Transverse colon (tissue), 4 donors: ENCODE results near the gene ZBTB46. TPM values are rescaled to one million over a fixed set of nuclear protein-coding genes. Genes with fewer than 3 reads are reported as not detected.

Source experiments
- DNase-seq: peaks from one replicate; pipeline ENCODE4 v3.0.0-alpha.2; 2019
- H3K27ac ChIP-seq, 4 donors: fragments of 200-600 bp; sonication (generic); 2 replicates each; pipeline ENCODE4 v1.5.1; 2016 to 2018; ENCODE audit warnings: inconsistent platforms in 4 of 4
- H3K27me3 ChIP-seq: fragments of 200-600 bp; sonication (generic); 2 replicates; pipeline ENCODE4 v1.5.1; 2017; ENCODE audit warnings: inconsistent platforms
- H3K36me3 ChIP-seq, 4 donors: fragments of 200-600 bp; sonication (generic); 2 replicates each; pipeline ENCODE4 v1.5.1; 2017 to 2019; ENCODE audit warnings: inconsistent platforms in 4 of 4
- H3K4me1 ChIP-seq, 4 donors: fragments of 200-600 bp; sonication (generic); 2 replicates each; pipeline ENCODE4 v1.5.1; 2017 to 2020; ENCODE audit warnings: inconsistent platforms in 4 of 4
- H3K4me3 ChIP-seq, 4 donors: fragments of 200-600 bp; sonication (generic); 1 replicate in 1 of 4; 2 replicates in 3 of 4; pipeline versions ENCODE4 v1.5.1 to v1.6.1; 2017 to 2019; ENCODE audit warnings: inconsistent platforms in 4 of 4
- H3K9me3 ChIP-seq, 2 donors: fragments of 200-600 bp; sonication (generic); 2 replicates each; pipeline ENCODE4 v1.5.1; 2017 to 2019; ENCODE audit warnings: inconsistent platforms in 2 of 2
- CTCF ChIP-seq, 5 experiments: fragments of 200-600 bp in 3 of 5; fragments of 450-650 bp in 2 of 5; sonication (generic) in 3 of 5; IDR thresholded peaks; 1 replicate in 2 of 5; 2 replicates in 3 of 5; pipeline ENCODE4 v1.5.1; 2016 to 2017; ENCODE audit warnings: antibody characterized with exemption in 5 of 5, inconsistent platforms in 3 of 5, mild to moderate bottlenecking in 2 of 5, moderate library complexity in 1 of 5
- EP300 ChIP-seq: sonication (generic); formaldehyde crosslinking; IDR thresholded peaks from one replicate; pipeline ENCODE4 v1.6.1; 2017; ENCODE audit warnings: antibody characterized with exemption, low read depth
- POLR2A ChIP-seq: fragments of 450-650 bp; IDR thresholded peaks from one replicate; pipeline ENCODE4 v1.6.1; 2016; ENCODE audit warnings: antibody characterized with exemption, mild to moderate bottlenecking, moderate library complexity
- POLR2AphosphoS5 ChIP-seq, 3 donors: sonication (generic); formaldehyde crosslinking; IDR thresholded peaks; one replicate each; pipeline ENCODE4 v1.6.1; 2016; ENCODE audit warnings: antibody characterized with exemption in 3 of 3
- WGBS, 2 donors: methylation state at CpG; one replicate each; pipeline ENCODE4 v1.1.5; 2018; ENCODE audit warnings: low coverage in 1 of 2; 5-methylcytosine and 5-hydroxymethylcytosine counted together
- in situ Hi-C, 4 donors: fragments of 200-750 bp; cut with MboI; loops; one replicate each; pipeline versions ENCODE4 v1.15.0 to v1.15.1; 2017; ENCODE audit warnings: low sequenced_read_pairs in 3 of 4, low pct_ligation_motif_present in 1 of 4, low pct_unique_long_range_greater_than_20kb in 1 of 4
- intact Hi-C: fragments of 100-400 bp; cut with DNase I; formaldehyde crosslinking; loops from one replicate; pipeline ENCODE4 v1.15.1; 2023; ENCODE audit warnings: low total_unique reads
- small RNA-seq, 4 donors: library from RNA; depleted of rRNA; stranded (forward); fragments of <200 nt; gene quantifications; one replicate each; pipeline ENCODE3, GENCODE V24; 2016
- total RNA-seq, 4 donors: library from RNA; depleted of rRNA; stranded (reverse); fragments of >200 nt; gene quantifications; one replicate each; pipeline ENCODE4 v1.1.0, GENCODE V29; 2016

ZBTB46 gene
- total RNA-seq, 4 donors from 2014 or later = 2.3 to 6.0 (median 5.3) TPM

- peak overlapping the region in 1 of 4 donors; percentile 2 for H3K27ac ChIP-seq
- DNase-seq = no peak
Measured at GRCh38 chr20:63695424-63696305, 135.4 kb downstream of the ZBTB46 start.

GRCh38 chr20:63694584-63695423, 136.3 kb downstream of the ZBTB46 start:
- 80 to 97% methylated on average over 1 to 35 of the region's 37 CpGs for WGBS, 2 donors
- H3K27ac ChIP-seq = no peak overlapping the region
- no peak for DNase-seq
- no peaks in the 10 kb centered on the region for H3K9me3 ChIP-seq
- H3K27me3 ChIP-seq = no peaks in the 10 kb centered on the region
- H3K36me3 ChIP-seq = no peaks in the 10 kb centered on the region
- H3K4me3 ChIP-seq = no peak overlapping the region
- TF ChIP-seq CTCF (IDR thresholded peaks at IDR 0.05) (no peak), POLR2A (no peak), POLR2AphosphoS5 (IDR thresholded peaks at IDR 0.05) (no peak), EP300 (no peak)
- in situ Hi-C loops (no loop called here), intact Hi-C loops (no loop called here)
- H3K4me1 ChIP-seq = peaks cover 27 to 63% (median 56%) of the 10 kb centered on the region in 4 donors

More at GRCh38 chr20:63695424-63696305, 135.4 kb downstream of the ZBTB46 start:
- Histone ChIP-seq H3K4me3 (no peak overlapping the region), H3K36me3 (no peaks in the 10 kb centered on the region), H3K9me3 (no peaks in the 10 kb centered on the region), H3K27me3 (no peaks in the 10 kb centered on the region), H3K4me1 (peaks cover 27 to 56% (median 49%) of the 10 kb centered on the region in 4 donors)
- intact Hi-C loops = no loop called here
- 71% methylated on average over 14 of the region's 25 CpGs; no CpG with 5 or more reads in 1 of the 2 donors for WGBS, 2 donors
- TF ChIP-seq POLR2AphosphoS5 (IDR thresholded peaks at IDR 0.05) = peak in 1 of 3 donors; percentile 37
- no peak for TF ChIP-seq POLR2A
- in situ Hi-C loops = no loop called here

- intact Hi-C loops = no loop called here
- Histone ChIP-seq H3K36me3 (no peaks in the 10 kb centered on the region), H3K4me1 (peaks cover 27 to 70% (median 56%) of the 10 kb centered on the region in 4 donors), H3K27me3 (no peaks in the 10 kb centered on the region), H3K4me3 (no peak overlapping the region), H3K27ac (no peak overlapping the region), H3K9me3 (no peaks in the 10 kb centered on the region)
- in situ Hi-C loops = no loop called here
- DNase-seq = no peak
- no peak for TF ChIP-seq POLR2A
- no peak for TF ChIP-seq POLR2AphosphoS5 (IDR thresholded peaks at IDR 0.05)
- no peak for TF ChIP-seq EP300
- TF ChIP-seq CTCF (IDR thresholded peaks at IDR 0.05) = no peak
- 91 to 94% methylated on average over 4 to 21 of the region's 21 CpGs for WGBS, 2 donors
Measured at GRCh38 chr20:63693733-63694583, 137.1 kb downstream of the ZBTB46 start.

Small RNAs within 50 kb of the gene (small RNA-seq; reads per million reads assigned to genes)
- 0 reads per million in 4 donors for gene LIME1
- gene TNFRSF6B = 0 reads per million in 4 donors

Other genes with a start within 250 kb of the ZBTB46 start
- gene GMEB2, start 204.2 kb downstream of the ZBTB46 start, total RNA-seq = 10 to 100 TPM in 3 of 4 donors, 1 to 10 TPM in 1; 9.0 to 20.3 (median 13.5) TPM
- 1 to 10 TPM in 3 of 4 donors, under 1 TPM in 1; 0.75 to 7.1 (median 4.4) TPM for gene STMN3, start 177.8 kb downstream of the ZBTB46 start, total RNA-seq
- 10 to 100 TPM; 18.8 to 84.9 (median 24.1) TPM for gene RTEL1, start 173.0 kb downstream of the ZBTB46 start, total RNA-seq
- 10 to 100 TPM in 3 of 4 donors, 1 to 10 TPM in 1; 4.2 to 34.4 (median 13.6) TPM for gene TNFRSF6B, start 134.6 kb downstream of the ZBTB46 start, total RNA-seq
- gene ARFRP1, start 123.3 kb downstream of the ZBTB46 start, total RNA-seq = 10 to 100 TPM; 46.2 to 75.4 (median 56.2) TPM
- 100 to 1,000 TPM in 2 of 4 donors, 10 to 100 TPM in 2; 29.1 to 346 (median 76.5) TPM for gene ZGPAT, start 123.2 kb downstream of the ZBTB46 start, total RNA-seq
- 10 to 100 TPM; 24.4 to 91.1 (median 44.0) TPM for gene LIME1, start 94.6 kb downstream of the ZBTB46 start, total RNA-seq
- 10 to 100 TPM; 26.3 to 50.2 (median 47.7) TPM for gene SLC2A4RG, start 91.5 kb downstream of the ZBTB46 start, total RNA-seq
- not detected for gene ABHD16B, start 30.2 kb upstream of the ZBTB46 start, total RNA-seq
- 10 to 100 TPM; 40.8 to 67.0 (median 62.6) TPM for gene TPD52L2, start 34.0 kb upstream of the ZBTB46 start, total RNA-seq
- gene DNAJC5, start 63.9 kb upstream of the ZBTB46 start, total RNA-seq = 10 to 100 TPM; 59.9 to 77.3 (median 71.4) TPM
- 100 to 1,000 TPM in 1 of 4 donors, 10 to 100 TPM in 3; 41.1 to 189 (median 68.5) TPM for gene UCKL1, start 125.2 kb upstream of the ZBTB46 start, total RNA-seq
- 1 to 10 TPM; 1.8 to 5.2 (median 2.1) TPM for gene ZNF512B, start 138.7 kb upstream of the ZBTB46 start, total RNA-seq
- 10 to 100 TPM in 3 of 4 donors, 1 to 10 TPM in 1; 5.9 to 86.2 (median 19.4) TPM for gene SAMD10, start 148.4 kb upstream of the ZBTB46 start, total RNA-seq
- gene PRPF6, start 149.9 kb upstream of the ZBTB46 start, total RNA-seq = 10 to 100 TPM; 29.2 to 55.7 (median 51.8) TPM
- 10 to 100 TPM in 1 of 4 donors, 1 to 10 TPM in 1, under 1 TPM in 1, not detected in 1; 0.68 to 34.8 (median 1.4) TPM for gene C20orf204, start 204.9 kb upstream of the ZBTB46 start, total RNA-seq
- 10 to 100 TPM in 1 of 4 donors, 1 to 10 TPM in 3; 1.8 to 14.2 (median 6.5) TPM for gene SOX18, start 218.4 kb upstream of the ZBTB46 start, total RNA-seq
- gene TCEA2, start 231.9 kb upstream of the ZBTB46 start, total RNA-seq = 10 to 100 TPM in 3 of 4 donors, 1 to 10 TPM in 1; 5.6 to 94.3 (median 14.8) TPM
- gene RGS19, start 248.3 kb upstream of the ZBTB46 start, total RNA-seq = 10 to 100 TPM in 2 of 4 donors, 1 to 10 TPM in 1, not detected in 1; 5.5 to 37.4 (median 10.8) TPM
- gene OPRL1, start 248.8 kb upstream of the ZBTB46 start, total RNA-seq = under 1 TPM in 2 of 4 donors, not detected in 2; 0.14 to 0.32 TPM